GM19025 (cell line): ENCODE data around the gene LPCAT1.
"Not testable (repeated sequence)": the region's sequence is repeated elsewhere in the genome, so short reads cannot be mapped to it uniquely, and the experiment has no call there.

ENCODE experiments used
- ATAC-seq: cut with Tn5 transposase; IDR thresholded peaks from one replicate; pipeline ENCODE4 v1.9.1; 2021; ENCODE audit warnings: mild to moderate bottlenecking, low read depth, moderate library complexity; ENCODE audit not compliant: unreplicated experiment

The LPCAT1 gene

GRCh38 chr5:1431021-1431811, 92.5 kb downstream of the LPCAT1 start:
- ATAC-seq: no peak

- no peak for ATAC-seq
Observed at GRCh38 chr5:1430121-1430795, 93.5 kb downstream of the LPCAT1 start.

- ATAC-seq: no peak
Observed at GRCh38 chr5:1429496-1429895, 94.3 kb downstream of the LPCAT1 start.

- no peak for ATAC-seq
Observed at GRCh38 chr5:1429066-1429465, 94.7 kb downstream of the LPCAT1 start.

GRCh38 chr5:1428107-1428506, 95.7 kb downstream of the LPCAT1 start:
- ATAC-seq: no peak

- no peak for ATAC-seq
Observed at GRCh38 chr5:1424716-1425115, 99.0 kb downstream of the LPCAT1 start.

- ATAC-seq: no peak
Observed at GRCh38 chr5:1423901-1424603, 99.7 kb downstream of the LPCAT1 start.

- not testable (repeated sequence) for ATAC-seq
Observed at GRCh38 chr5:1422522-1422921, 101.2 kb downstream of the LPCAT1 start.

- no peak for ATAC-seq
Observed at GRCh38 chr5:1421521-1422341, 102.0 kb downstream of the LPCAT1 start.

- ATAC-seq: no peak
Observed at GRCh38 chr5:1420211-1421195, 103.3 kb downstream of the LPCAT1 start.

- ATAC-seq: no peak
Observed at GRCh38 chr5:1419476-1420210, 104.1 kb downstream of the LPCAT1 start.

- ATAC-seq: no peak
Observed at GRCh38 chr5:1418921-1419280, 104.9 kb downstream of the LPCAT1 start.

GRCh38 chr5:1418238-1418920, 105.4 kb downstream of the LPCAT1 start:
- ATAC-seq: no peak

- no peak for ATAC-seq
Observed at GRCh38 chr5:1417586-1418225, 106.1 kb downstream of the LPCAT1 start.

GRCh38 chr5:1416856-1417469, 106.8 kb downstream of the LPCAT1 start:
- ATAC-seq: no peak

GRCh38 chr5:1415626-1416360, 108.0 kb downstream of the LPCAT1 start:
- ATAC-seq: no peak

GRCh38 chr5:1415059-1415425, 108.7 kb downstream of the LPCAT1 start:
- no peak for ATAC-seq
